GM03348 (cell line): Measurements from ENCODE around the gene JPH3.
A peak's percentile ranks its signal among the peaks of the same experiment; 100 is the strongest.

ENCODE experiments used
- DNase-seq: peaks from one replicate; pipeline ENCODE4 v3.0.0; 2012; ENCODE audit warnings: low spot score

The JPH3 gene

DNA sequence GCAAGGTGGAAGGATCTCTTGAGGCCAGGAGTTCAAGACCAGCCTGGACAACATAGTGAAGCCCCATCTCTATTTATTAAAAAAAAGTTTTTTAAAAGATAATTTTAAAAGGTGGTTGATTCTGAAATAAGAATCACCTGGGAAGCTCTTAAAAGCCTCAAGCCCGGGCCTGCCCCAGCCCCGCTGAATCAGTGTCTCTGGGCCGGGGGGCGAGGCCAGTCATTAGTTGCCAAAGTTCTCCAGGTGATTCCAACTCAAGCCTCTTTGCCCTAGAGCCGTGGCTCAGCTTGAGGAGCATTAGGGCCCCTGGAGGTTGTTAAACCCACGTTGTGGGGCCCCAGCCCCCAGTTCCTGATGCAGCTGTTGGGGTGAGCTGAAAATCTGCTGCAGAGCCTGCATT, 24.6 kb downstream of the JPH3 start:
- no peak for DNase-seq

DNA sequence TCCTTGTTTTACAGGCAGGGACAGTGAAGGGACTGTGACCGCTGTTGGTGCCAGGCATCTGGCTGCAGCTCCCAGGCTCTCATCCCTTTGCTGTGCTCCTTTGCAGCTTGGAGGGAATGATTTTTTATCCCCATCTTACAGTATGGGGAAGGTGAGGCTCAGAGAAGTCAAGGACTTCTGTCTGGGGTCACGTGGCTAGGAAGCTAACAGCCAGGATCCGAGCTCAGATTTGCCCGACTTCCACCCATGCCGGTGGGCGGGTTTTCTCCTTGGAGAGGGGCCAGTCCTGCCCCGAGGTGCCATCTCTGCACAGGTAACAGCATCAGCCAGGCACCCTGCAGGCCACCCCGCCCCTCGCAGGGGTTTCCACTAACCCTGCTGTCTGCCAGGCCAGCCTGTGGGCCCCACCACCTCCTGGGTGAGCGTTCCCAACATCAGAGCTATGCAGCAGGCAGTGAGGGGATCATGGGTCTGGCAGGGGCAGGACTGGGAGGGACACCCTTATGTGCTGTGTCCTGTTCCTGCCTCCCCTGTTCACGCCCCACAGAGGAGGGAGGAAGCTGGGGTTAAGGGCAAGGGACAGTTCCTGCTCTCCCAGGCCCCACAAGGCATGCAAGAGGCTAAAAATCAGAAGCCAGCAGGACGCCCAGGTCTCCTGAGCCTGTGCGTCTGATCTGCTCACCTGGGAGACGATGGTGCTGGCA, 25.4 kb downstream of the JPH3 start:
- no peak for DNase-seq

DNA sequence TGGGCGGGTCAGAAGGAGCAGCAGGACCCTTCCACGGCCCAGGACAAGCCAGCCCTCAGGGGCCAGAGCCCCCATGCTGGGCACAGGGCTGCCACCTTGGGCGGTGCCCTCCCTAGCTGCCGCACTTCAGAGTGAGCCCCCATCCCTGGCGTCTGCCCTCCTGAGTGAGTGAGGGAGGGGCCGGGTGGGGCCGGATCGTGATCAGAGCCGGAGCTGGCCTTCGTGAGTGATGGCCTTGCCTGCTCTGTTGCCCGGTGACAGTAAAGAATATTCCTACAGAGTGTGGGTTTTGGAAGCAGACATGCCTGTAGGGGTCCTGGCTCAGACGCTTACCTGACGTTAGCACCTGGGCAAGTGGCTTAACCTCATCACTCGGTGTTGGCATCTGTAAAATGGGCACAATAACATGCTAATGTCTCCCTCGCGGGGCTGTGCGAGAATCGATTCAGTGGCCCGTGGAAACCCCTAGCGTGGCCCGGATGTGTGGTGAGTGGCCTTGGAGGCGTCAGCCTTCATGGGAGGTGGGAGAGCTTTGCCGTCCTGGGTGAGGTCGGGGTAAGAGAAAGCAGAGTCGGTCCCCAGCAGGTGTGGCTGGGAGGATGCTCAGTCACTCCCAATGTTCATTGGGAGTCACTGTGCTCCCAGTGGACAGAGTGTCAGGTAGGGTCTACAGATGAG, 26.1 kb downstream of the JPH3 start:
- no peak for DNase-seq

DNA sequence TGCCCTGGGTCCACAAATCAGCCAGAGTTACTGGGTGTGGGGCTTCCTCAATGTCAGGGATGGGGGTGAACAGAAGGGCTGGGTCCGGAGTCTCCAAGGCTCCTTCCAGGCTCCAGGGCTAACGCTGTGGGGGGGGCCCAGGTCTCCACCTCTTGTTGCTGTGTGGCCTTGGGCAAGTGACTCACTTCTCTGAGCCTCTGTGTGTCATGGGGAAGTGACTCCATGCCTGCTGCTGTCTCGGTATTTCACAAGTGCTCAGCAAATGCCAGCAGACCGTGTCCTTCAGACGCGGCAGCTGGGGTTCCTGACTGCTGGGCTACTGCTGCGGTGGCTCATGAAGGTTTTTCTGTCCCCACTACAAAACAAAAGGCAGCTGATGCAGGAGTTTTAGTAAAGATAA, 26.6 kb downstream of the JPH3 start:
- DNase-seq = peak; percentile 65

DNA sequence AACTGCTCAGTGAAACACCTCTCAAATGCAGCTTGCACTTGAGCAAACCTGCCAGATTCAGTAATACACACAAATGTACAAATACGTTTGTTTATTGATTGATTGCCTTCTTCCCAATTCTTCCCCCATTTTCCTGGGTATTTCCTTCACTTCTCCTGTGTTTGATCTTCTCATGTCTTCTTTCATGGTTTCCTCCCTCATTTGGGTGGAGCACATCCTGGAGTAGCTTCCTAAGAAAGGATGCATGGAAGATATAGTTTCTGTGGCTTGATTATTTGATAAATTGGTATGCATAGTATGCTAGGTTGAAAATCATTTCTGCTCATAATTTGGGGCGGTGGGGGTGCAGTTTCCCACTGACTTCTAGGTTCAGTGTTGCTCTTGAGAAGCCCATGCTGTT, 28.8 kb downstream of the JPH3 start:
- DNase-seq = no peak

DNA sequence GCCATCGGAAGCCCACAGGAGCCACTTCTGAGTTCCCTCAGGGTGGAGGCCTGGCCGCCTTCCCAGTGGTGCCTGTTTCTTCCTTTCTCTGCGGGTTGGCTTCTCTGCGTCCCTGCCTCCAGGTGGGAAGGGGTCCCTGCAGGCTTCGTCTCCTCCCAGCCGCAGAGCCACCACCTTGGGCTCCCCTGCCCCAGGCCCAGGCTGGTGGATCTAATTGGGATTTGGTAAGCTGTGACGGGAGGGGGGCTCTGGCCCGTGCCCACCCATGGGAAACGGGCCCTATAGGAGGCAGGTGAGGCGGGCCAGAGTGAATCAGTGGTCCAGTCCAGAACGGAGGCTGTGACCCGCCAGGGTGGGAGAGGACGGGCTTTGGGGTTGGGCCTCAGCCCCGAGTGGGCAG, 32.1 kb downstream of the JPH3 start:
- no peak for DNase-seq

DNA sequence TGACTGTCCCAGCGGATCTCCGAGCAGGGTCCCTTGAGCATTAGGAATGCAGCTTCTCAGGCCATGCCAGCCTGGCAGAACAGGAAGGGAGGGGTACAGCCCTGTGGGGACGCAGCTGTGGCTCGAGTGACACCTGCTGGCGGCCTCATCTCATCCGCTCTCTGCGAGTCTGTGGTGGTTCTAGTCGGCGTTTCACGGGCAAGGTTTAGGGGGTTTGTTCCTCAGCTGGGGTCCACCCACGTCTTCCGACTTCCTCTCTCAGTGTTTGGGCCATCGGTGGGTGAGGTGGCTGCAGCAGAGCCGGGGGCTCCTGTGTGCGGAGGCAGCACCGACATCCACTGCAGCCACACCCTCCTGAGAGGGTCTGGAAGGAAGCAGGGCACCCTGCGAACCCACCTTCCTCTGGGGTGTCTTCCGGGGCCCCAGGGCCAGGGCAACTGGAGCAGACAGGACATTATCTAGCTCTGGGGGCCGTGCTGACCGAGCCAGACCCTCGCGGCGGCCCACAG, 33.3 kb downstream of the JPH3 start:
- DNase-seq = peak; percentile 72

DNA sequence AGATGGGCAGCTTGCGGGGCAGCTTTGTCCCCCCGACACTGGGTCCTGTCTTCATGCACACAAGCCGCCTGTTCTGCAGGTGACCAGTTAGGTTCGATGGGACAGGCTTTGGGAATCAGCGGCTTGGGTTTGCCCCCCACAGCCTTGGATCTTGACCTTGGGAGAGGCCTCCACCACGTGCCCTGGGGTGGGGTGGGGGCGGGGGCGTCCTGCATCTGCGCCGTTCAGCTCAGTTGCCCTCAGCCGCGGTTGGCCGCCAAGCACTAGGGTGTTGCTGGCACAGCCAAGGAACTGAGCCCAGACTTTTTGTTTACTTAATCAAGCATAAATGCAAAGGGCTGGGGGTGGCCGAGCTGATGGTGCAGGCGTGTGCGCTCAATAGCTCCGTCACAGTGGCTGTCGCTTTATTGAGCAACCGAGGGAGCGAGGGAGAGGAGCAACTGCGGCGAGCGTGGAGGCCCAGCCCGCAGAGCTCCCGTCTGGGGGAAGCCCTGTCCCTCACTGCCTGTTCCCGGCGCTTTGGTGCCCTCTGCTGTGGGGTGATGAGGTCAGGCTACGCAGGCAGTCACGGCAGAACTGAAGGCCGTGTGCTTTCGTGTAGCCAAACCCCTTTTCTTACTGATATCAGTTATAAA, 33.9 kb downstream of the JPH3 start:
- peak; percentile 97 for DNase-seq

DNA sequence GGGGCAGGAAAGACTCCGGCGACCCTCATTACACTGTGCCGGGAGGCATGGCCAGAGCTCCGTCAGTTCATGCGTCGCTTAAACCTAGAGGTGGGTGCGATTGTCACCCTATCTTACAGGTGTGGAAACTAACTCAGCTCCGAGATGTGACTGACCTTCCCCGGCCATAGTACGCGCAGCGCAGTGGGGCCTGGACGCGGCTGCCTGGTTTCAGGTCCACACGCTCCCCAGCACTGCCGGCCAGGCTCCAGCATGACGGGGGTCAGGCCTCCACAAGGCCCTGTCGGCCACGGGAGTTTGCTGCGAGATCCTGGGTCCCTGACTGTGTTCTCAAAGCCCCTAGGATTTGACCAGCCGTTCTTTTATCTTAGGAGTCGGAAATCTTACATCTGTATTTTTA, 34.4 kb downstream of the JPH3 start:
- no peak for DNase-seq

DNA sequence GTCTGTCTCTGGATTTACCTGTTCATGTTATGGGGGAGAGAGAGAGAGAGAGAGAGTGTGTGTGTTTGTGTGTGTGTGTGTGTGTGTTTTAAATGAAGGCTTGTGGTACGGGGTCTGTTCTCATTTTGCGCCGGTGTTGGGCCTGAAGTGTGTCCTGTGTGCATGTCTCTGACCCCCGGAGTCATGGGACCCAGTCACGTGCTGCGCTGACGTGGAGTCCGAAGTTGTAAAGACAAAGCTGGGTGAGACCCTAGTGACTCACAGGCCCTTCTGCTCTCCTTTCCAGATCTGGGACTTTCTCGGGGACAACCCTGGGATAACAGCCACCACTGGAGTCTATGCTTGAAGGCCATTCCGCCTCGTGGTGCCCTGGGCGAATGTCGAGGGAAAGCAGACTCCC, 35.0 kb downstream of the JPH3 start:
- DNase-seq = no peak

DNA sequence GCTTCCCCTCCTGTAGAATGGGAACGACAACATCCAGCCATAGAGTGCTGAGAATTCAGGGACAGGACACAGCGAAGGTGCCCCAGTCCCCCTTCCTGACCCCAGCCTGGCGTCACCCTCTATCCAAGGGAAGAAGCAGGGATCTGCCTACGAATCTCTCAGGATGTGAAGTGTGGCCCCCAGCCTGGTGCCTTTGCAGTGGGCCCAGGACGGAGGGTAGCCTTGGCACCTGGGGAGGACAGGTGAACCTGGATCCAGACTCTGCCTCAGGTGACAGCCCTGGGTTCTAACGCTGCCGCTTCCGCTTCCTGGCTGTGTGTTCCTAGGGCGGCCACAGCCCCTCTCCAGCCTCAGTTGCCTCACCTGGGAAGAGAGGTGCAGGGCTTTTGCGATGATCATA, 36.4 kb downstream of the JPH3 start:
- no peak for DNase-seq

DNA sequence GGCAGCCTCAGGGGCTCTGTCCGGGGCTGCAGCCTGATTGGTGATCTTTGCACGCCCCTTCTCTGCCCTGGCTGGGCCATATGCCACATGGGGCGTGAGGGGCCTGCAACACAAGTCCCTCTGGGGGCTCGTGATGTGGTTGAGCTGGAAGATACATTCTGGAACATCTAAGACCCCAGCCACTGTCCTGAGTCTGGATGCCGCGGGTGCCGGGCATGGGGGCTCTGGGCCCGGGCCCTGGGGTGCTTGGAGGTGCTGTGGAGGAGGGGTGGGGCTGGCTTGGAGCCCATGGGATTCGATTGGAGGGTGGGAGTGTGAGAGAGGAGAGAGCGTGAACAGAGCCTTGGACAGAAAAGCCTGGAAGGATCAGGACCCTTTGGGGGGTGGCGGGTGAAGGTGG, 39.4 kb downstream of the JPH3 start:
- no peak for DNase-seq

DNA sequence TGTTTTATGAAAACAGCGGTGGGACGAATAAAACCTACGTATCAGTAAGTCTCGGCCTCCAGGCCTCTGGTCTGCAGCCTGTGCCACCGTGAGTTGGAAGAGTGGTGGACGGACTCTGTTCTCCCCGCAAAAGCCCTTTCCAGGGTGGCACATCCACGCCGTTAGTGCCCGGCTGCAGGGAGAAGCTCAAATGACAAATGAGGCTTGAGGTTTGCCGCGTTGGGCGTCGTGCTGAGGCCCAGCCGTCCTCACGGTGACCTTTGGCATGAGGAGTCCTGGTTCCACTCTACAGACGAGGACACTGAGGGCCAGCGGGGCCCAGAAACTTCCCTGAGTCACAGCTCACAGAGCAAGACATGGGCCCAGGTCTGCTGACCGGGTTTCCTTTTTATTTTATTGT, 40.2 kb downstream of the JPH3 start:
- DNase-seq = no peak

DNA sequence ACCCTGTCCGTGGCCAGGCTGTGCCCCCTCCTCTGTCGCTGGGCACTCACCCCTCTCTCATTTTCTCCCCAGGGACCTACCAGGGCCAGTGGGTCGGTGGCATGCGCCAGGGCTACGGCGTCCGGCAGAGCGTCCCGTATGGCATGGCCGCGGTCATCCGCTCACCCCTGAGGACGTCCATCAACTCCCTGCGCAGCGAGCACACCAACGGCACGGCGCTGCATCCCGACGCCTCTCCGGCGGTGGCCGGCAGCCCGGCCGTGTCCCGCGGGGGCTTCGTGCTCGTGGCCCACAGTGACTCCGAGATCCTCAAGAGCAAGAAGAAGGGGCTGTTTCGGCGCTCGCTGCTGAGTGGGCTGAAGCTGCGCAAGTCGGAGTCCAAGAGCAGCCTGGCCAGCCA, 41.9 kb downstream of the JPH3 start:
- no peak for DNase-seq

DNA sequence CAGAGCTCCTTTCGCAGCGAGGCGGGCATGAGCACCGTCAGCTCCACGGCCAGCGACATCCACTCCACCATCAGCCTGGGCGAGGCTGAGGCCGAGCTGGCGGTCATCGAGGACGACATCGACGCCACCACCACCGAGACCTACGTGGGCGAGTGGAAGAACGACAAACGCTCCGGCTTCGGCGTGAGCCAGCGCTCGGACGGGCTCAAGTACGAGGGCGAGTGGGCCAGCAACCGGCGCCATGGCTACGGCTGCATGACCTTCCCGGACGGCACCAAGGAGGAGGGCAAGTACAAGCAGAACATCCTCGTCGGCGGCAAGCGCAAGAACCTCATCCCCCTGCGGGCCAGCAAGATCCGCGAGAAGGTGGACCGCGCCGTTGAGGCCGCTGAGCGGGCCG, 42.3 kb downstream of the JPH3 start:
- no peak for DNase-seq

DNA sequence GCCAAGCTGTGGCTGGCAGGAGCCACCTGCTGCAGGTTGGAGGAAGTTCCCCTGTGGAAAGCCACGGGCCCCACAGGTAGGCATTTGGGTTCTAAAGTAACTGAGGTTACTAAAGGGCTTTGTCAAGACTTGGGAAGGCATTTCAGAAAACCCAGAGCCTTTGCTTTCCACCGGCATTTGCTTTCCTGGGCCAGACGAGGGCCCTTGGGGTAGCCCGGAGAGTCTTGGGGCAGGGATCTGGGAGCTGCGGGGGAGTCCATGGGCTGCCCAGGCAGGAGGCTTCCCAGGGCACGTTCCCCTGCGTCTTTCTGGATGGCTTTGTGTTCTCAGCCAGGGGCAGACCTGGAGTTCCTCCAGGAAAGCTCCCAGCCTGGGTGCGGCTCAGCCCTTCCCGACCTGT, 43.5 kb downstream of the JPH3 start:
- DNase-seq = no peak

DNA sequence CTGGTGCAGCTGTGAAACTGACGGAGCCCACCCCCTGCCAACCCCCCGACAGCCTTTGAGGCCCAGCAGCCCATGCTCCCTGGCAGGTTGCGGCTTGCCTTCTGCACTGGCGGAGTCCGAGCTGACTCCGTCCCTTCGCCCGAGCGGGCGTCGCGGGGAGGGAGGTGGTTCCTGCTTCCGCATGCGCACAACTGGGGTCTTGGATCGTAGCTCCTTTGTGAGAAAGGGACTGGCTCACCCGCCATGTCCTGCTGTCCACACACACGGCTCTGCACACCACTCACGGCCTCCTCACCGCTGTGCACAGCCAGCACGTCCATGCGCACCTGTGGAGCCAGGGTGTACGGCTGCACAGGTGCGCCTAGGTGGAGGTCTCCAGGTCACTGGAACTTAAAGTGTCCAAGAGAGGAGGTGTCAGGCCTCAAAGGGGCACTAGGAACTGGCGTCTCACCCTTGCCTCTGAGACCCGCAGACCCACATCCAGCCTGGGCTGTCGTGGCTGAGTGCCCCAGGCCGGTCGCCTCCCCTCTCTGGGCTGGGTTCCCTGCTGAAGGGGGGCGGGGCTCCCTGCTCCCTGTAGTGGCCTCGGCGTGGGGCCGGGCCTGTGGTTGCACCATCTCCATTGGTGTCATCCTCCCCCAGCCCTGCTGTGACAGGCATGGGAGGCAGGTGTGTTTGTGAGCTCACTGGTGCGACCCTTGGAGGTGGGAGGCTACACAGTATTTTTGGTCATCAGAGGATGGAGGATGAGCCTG, 45.3 kb downstream of the JPH3 start:
- DNase-seq = no peak

DNA sequence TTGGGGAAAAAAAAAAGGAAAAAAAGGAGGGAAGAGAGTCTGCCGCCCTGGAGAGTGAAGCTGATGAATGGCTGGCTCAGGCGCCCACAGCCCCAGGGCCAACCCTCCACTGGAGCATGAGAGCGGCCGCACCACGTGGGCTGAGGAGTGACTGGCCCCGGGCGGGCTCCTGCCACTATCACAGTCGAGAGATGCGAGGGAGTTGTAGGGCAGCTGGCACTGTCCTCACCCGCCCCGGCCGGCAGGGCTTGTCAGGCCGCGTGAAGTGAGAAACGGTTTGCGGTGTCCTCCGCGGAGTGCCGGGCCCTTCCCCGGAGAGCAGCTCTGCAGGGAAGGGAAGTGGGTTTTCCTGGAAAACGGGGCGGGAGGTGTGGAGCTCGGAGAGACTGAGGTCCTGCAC, 45.9 kb downstream of the JPH3 start:
- DNase-seq = no peak

DNA sequence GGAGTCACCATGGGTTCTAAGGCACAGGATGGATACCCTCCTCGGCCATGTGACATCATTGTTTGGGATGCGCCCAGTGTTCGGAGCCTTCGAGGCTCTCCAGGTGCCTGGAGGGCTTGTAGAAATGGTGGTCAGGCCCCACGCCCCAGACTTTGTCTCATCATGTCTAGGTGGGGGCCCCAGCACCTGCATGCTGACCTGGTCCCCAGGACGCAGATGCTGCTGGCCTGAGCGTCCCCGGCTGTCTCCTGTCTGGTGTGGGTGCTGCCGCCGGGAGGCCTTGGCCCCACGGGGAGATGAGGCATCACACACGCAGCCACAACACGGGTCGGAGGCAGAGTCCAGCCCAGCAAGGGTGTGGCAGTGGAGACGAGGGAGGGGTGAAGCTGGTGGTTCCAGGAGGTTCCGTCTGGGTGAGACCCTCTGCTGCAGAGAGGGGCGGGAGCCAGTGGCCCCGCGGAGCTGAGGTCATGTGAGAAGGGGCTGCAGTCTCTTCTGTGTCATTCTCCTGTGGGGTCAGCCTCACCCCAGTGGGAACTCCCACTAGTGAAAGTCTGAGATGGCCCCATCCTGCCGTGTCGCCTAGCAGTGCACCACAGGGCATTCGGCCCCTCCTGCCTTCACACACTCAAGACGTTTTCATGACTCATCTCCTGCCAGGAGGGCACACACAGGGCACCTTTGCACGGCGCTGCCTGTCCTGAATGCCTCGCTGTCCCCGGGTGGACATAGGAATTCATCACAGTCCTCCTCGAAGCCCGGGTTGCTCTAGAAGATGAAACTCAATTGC, 46.6 kb downstream of the JPH3 start:
- no peak for DNase-seq

DNA sequence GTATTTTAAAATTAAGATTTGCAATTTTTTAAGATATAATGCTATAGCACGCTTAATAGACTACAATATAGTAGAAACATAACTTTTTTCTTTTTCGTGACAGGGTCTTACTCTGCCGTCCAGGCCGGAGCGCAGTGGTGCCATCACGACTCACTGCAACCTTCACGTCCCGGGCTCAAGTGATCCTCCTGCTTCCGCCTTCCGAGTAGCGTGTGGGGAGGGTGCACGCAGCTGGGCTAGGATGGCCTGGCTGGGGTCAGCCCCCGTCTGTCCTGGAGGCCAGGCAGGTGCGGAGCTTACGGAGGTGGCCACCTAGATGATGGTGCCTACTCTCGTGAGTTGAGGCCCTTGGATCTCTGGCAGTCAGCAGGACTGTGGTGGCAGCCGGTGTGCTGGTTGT, 50.1 kb downstream of the JPH3 start:
- DNase-seq = no peak

DNA sequence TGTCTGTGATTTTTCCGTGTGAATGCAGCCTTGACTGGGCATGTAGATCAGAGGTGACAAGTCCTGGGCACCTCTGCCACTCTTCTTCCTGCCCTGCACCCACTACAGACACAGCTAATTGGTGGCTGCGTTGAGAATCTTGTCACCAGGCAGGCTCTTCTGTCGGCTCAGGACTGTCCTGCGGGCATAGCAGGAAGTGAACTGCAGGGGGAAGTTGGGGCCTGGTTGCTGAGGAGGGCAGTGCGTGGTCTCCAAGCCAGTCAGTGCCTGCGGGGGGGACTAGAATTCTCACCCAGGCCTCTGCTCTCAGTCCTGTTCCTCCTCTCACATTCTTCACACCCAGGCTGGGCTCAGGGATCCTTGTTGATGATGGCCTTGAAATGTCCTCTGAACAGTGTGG, 50.5 kb downstream of the JPH3 start:
- no peak for DNase-seq

DNA sequence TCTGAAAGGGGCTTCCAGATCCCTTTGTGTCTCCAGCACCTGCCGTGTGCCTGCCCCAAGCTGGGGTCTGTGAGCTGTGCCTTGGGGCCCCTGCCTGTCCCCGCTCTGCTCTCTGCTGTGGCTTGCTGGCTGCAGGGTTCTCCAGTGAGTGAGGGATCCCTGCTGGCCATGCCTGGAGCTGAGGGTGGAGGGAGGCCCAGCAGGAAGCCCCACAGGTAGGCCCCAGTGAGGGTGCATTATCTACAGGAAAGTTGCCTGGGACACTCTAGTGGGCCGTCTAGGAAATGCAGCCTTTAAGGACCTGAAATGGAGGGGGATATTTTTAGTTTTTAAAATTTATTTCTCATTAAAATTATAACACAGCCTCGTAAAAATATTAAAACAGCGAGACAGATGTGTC, 50.9 kb downstream of the JPH3 start:
- peak; percentile 55 for DNase-seq
